Common myeloid progenitor, CD34-positive (primary cell): ENCODE results near the gene GNAI3.

Experiments used
- CTCF ChIA-PET: fragments of 350-600 bp; sonication (Branson Sonifier 250); formaldehyde crosslinking; loops from one replicate; lab custom pipeline; 2021; ENCODE audit warnings: antibody characterized with exemption; lab: Charles Lee
- POLR2A ChIA-PET: fragments of 350-600 bp; sonication (Branson Sonifier 250); formaldehyde crosslinking; loops from one replicate; lab custom pipeline; 2021; ENCODE audit warnings: antibody characterized with exemption; lab: Charles Lee
- DNase-seq, 3 donors: peaks; one replicate each; pipeline versions ENCODE4 v3.0.0 to v3.0.0-alpha.2; 2013
- H3K27ac ChIP-seq, 2 experiments: 1 replicate in 1 of 2; 2 replicates in 1 of 2; pipeline ENCODE4 v1.7.0; 2013; ENCODE audit warnings: inconsistent platforms in 2 of 2, low read length in 2 of 2, mild to moderate bottlenecking in 2 of 2, low read depth in 1 of 2, moderate library complexity in 1 of 2; ENCODE audit not compliant: severe bottlenecking in 2 of 2, insufficient read depth in 1 of 2, poor library complexity in 1 of 2
- H3K27me3 ChIP-seq, 5 experiments: replicated peaks in 2 of 5; 1 replicate in 3 of 5; 2 replicates in 2 of 5; pipeline versions ENCODE4 v1.6.1 to v1.7.0; 2013; ENCODE audit warnings: low read length in 4 of 5, mild to moderate bottlenecking in 2 of 5, moderate library complexity in 2 of 5, inconsistent platforms in 1 of 5; ENCODE audit not compliant: insufficient read depth in 5 of 5, control insufficient read depth in 4 of 5
- H3K36me3 ChIP-seq, 4 experiments: 1 replicate in 2 of 4; 2 replicates in 2 of 4; pipeline versions ENCODE4 v1.6.1 to v1.7.0; 2013; ENCODE audit warnings: low read length in 3 of 4, control low read depth in 1 of 4, mild to moderate bottlenecking in 1 of 4; ENCODE audit not compliant: control insufficient read depth in 4 of 4, insufficient read depth in 4 of 4
- H3K4me1 ChIP-seq, 4 experiments: 1 replicate in 3 of 4; 2 replicates in 1 of 4; pipeline versions ENCODE4 v1.6.1 to v1.7.1; 2013; ENCODE audit warnings: low read length in 3 of 4, mild to moderate bottlenecking in 3 of 4, control low read depth in 1 of 4, inconsistent platforms in 1 of 4, moderate library complexity in 1 of 4; ENCODE audit not compliant: control insufficient read depth in 4 of 4, insufficient read depth in 4 of 4; ENCODE audit errors: control extremely low read depth in 1 of 4
- H3K4me3 ChIP-seq, 7 experiments: 1 replicate in 4 of 7; 2 replicates in 3 of 7; pipeline versions ENCODE4 v1.5.1 to v1.7.0; 2013; ENCODE audit warnings: mild to moderate bottlenecking in 7 of 7, low read length in 6 of 7, moderate library complexity in 6 of 7, inconsistent platforms in 2 of 7, low read depth in 2 of 7, control low read depth in 1 of 7; ENCODE audit not compliant: insufficient read depth in 4 of 7, control insufficient read depth in 1 of 7; ENCODE audit errors: extremely low read depth in 1 of 7
- H3K9me3 ChIP-seq, 5 experiments: 1 replicate in 4 of 5; 2 replicates in 1 of 5; pipeline versions ENCODE4 v1.6.1 to v1.7.1; 2013; ENCODE audit warnings: low read length in 4 of 5, mild to moderate bottlenecking in 2 of 5, inconsistent platforms in 1 of 5, low read depth in 1 of 5, moderate library complexity in 1 of 5; ENCODE audit not compliant: control insufficient read depth in 4 of 5, insufficient read depth in 2 of 5; ENCODE audit errors: control extremely low read depth in 1 of 5
- WGBS: methylation state at CpG from one replicate; pipeline ENCODE4 v1.1.5; 2013; ENCODE audit not compliant: insufficient coverage; 5-methylcytosine and 5-hydroxymethylcytosine counted together

The GNAI3 gene

GRCh38 chr1:109543988-109544735 is 4.3 kb upstream of the GNAI3 start:
- ChIA-PET POLR2A (no interaction called here), CTCF (interaction anchor here (1.3 to 26.3 kb wide), 9 partner anchors 12 to 440 kb away, joined by 3 to 1203 read pairs (median 15); partner anchors contain the start of genes AHCYL1, AMIGO1, AMPD2 and ATXN7L2)
- Histone ChIP-seq H3K36me3 (no peaks in the 10 kb centered on the region), H3K9me3 (no peaks in the 10 kb centered on the region), H3K27ac (no peak overlapping the region), H3K27me3 (peaks cover 0 to 3% (median 0%) of the 10 kb centered on the region in 5 experiments), H3K4me3 (no peak overlapping the region), H3K4me1 (peaks cover 16 to 19% (median 17%) of the 10 kb centered on the region in 4 experiments)
- DNase-seq, result no peak
- 97% methylated on average over 14 of the region's 14 CpGs for WGBS

GRCh38 chr1:109546311-109547109 is 1.9 kb upstream of the GNAI3 start:
- Histone ChIP-seq H3K27me3 (peaks cover 0 to 2% (median 0%) of the 10 kb centered on the region in 5 experiments), H3K27ac (peak overlapping the region; percentile 43 to 98), H3K4me3 (peak overlapping the region in 6 of 7 experiments; percentile 39 to 99 (median 98)), H3K36me3 (peaks cover 0 to 1% (median 0%) of the 10 kb centered on the region in 4 experiments), H3K4me1 (peaks cover 21 to 35% (median 32%) of the 10 kb centered on the region in 4 experiments), H3K9me3 (no peaks in the 10 kb centered on the region)
- ChIA-PET CTCF (interaction anchor here (0.7 to 26.3 kb wide), 26 partner anchors 8 to 464 kb away, joined by 3 to 1203 read pairs (median 5); partner anchors contain the start of genes AHCYL1, AMIGO1, AMPD2 and ATXN7L2), POLR2A (interaction anchor here (0.6 to 1.6 kb wide), 3 partner anchors 74 to 94 kb away, joined by 4 to 5 read pairs (median 4); no protein-coding TSS in a partner anchor)
- DNase-seq, result peak; percentile 90 to 94 (median 91)
- 36% methylated on average over 4 of the region's 5 CpGs for WGBS

- peak in 2 of 3 donors; percentile 28 to 44 for DNase-seq
- H3K27ac ChIP-seq, result peak overlapping the region; percentile 95 to 98
- H3K36me3 ChIP-seq, result peaks cover 0 to 2% (median 0%) of the 10 kb centered on the region in 4 experiments
- H3K9me3 ChIP-seq, result no peaks in the 10 kb centered on the region
- H3K4me1 ChIP-seq, result peaks cover 21 to 35% (median 32%) of the 10 kb centered on the region in 4 experiments
- WGBS, result 5% methylated on average over 20 of the region's 22 CpGs
- ChIA-PET CTCF (interaction anchor here (0.7 to 26.3 kb wide), 13 partner anchors 15 to 436 kb away, joined by 3 to 1203 read pairs (median 10); partner anchors contain the start of genes AHCYL1, AMIGO1, AMPD2 and ATXN7L2), POLR2A (interaction anchor here (0.6 to 2.3 kb wide), 8 partner anchors 11 to 88 kb away, joined by 3 to 14 read pairs (median 4); partner anchors contain the start of genes AMPD2 and GNAT2)
- peak overlapping the region; percentile 96 to 99 (median 98) for H3K4me3 ChIP-seq
- H3K27me3 ChIP-seq, result no peaks in the 10 kb centered on the region
Measured at GRCh38 chr1:109547463-109548320, 723 bp upstream of the GNAI3 start.

- DNase-seq, result no peak
- Histone ChIP-seq H3K4me3 (no peak overlapping the region), H3K27ac (no peak overlapping the region), H3K27me3 (no peaks in the 10 kb centered on the region), H3K9me3 (no peaks in the 10 kb centered on the region), H3K4me1 (peaks cover 6 to 20% (median 11%) of the 10 kb centered on the region in 4 experiments), H3K36me3 (peaks cover 0 to 2% (median 0%) of the 10 kb centered on the region in 4 experiments)
- CTCF ChIA-PET, result no interaction called here
- POLR2A ChIA-PET, result no interaction called here
- 100% methylated on average over 2 of the region's 2 CpGs for WGBS
Measured at GRCh38 chr1:109556563-109556962, 8.1 kb downstream of the GNAI3 start.

- peaks cover 6 to 20% (median 12%) of the 10 kb centered on the region in 4 experiments for H3K4me1 ChIP-seq
- peaks cover 0 to 2% (median 0%) of the 10 kb centered on the region in 4 experiments for H3K36me3 ChIP-seq
- H3K4me3 ChIP-seq, result no peak overlapping the region
- no peaks in the 10 kb centered on the region for H3K27me3 ChIP-seq
- no peak for DNase-seq
- 100% methylated on average over 2 of the region's 5 CpGs for WGBS
- H3K9me3 ChIP-seq, result no peaks in the 10 kb centered on the region
- H3K27ac ChIP-seq, result no peak overlapping the region
- ChIA-PET POLR2A (interaction anchor here (2.0 kb wide), 1 partner anchor 8 kb away, joined by 6 read pairs; the partner anchor contains the start of gene GNAI3), CTCF (interaction anchor here (1.3 kb wide), 1 partner anchor 35 kb away, joined by 3 read pairs; no protein-coding TSS in a partner anchor)
Measured at GRCh38 chr1:109557520-109557919, 9.1 kb downstream of the GNAI3 start.

- POLR2A ChIA-PET, result no interaction called here
- H3K36me3 ChIP-seq, result no peaks in the 10 kb centered on the region
Measured at GRCh38 chr1:109559995-109560394, 11.6 kb downstream of the GNAI3 start.

More at GRCh38 chr1:109559995-109560394, 11.6 kb downstream of the GNAI3 start:
- H3K4me3 ChIP-seq, result no peak overlapping the region
- no peak overlapping the region for H3K27ac ChIP-seq
- no peak for DNase-seq
- peaks cover 7 to 28% (median 20%) of the 10 kb centered on the region in 4 experiments for H3K4me1 ChIP-seq
- CTCF ChIA-PET, result interaction anchor here (0.8 to 1.7 kb wide), 8 partner anchors 10 to 216 kb away, joined by 3 to 5 read pairs (median 3); no protein-coding TSS in a partner anchor
- H3K27me3 ChIP-seq, result no peaks in the 10 kb centered on the region
- no peaks in the 10 kb centered on the region for H3K9me3 ChIP-seq
